HG03460 (cell line): ENCODE results near the gene CREB3L1.

Experiments used
- ATAC-seq: cut with Tn5 transposase; IDR thresholded peaks from one replicate; pipeline ENCODE4 v1.9.1; 2021; ENCODE audit not compliant: unreplicated experiment

Gene CREB3L1, protein sequence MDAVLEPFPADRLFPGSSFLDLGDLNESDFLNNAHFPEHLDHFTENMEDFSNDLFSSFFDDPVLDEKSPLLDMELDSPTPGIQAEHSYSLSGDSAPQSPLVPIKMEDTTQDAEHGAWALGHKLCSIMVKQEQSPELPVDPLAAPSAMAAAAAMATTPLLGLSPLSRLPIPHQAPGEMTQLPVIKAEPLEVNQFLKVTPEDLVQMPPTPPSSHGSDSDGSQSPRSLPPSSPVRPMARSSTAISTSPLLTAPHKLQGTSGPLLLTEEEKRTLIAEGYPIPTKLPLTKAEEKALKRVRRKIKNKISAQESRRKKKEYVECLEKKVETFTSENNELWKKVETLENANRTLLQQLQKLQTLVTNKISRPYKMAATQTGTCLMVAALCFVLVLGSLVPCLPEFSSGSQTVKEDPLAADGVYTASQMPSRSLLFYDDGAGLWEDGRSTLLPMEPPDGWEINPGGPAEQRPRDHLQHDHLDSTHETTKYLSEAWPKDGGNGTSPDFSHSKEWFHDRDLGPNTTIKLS

DNA sequence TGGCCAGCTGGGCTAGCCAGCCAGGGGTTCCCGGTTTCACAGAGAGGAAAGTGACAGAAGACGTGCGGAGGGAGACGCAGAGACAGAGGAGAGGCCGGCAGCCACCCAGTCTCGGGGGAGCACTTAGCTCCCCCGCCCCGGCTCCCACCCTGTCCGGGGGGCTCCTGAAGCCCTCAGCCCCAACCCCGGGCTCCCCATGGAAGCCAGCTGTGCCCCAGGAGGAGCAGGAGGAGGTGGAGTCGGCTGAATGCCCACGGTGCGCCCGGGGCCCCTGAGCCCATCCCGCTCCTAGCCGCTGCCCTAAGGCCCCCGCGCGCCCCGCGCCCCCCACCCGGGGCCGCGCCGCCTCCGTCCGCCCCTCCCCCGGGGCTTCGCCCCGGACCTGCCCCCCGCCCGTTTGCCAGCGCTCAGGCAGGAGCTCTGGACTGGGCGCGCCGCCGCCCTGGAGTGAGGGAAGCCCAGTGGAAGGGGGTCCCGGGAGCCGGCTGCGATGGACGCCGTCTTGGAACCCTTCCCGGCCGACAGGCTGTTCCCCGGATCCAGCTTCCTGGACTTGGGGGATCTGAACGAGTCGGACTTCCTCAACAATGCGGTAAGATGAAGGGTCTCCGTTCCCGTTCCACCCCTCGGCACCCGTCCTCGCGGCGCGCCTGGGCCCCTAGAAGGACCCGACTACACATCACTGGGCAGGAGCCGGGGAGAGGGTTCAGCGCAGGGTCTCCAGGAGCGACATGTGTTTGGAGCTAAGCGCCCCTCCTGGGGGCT lies at the start of gene CREB3L1:
CREB3L1 (plus strand) TSS at position 41 of the 765 bp plus-strand sequence; CDS start at position 491, 450 bp downstream.
- ATAC-seq, result no peak

DNA sequence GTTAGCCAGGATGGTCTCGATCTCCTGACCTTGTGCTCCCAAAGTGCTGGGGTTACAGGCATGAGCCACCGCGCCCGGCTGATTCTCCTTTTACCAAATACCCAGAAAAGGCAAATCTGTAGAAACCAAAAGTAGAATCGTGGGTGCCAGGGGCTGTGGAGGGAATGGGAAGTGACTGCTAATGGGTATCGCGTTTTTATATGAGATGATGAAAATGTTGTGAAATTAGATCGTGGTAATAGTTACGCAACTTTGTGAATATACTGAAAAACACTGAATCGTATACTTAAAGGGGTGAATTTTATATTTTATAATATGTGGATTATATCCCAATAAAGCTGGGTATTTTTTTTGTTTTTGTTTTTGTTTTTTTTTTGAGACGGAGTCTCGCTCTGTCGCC lies 48.2 kb upstream of the CREB3L1 start:
- no peak for ATAC-seq

DNA sequence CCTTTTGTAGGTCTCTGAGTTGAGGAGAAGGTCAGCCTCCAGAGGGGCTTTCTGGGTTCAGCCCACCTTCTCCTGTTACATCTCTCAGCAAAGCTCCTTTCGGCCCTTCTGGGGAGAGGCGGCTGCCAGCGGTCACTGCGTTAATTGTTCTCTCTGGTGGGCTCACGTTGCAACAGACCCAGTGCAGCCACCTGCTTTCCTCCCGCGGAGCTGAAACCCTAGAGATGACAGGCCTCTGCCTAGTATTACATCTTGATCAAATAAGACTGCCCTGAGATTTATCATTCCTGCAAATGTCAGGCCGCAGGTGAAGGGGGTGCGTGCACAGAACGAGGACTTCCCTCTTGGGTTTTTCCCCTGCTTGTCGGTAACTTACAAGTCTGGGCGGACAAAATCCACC lies 43.2 kb upstream of the CREB3L1 start:
- ATAC-seq, result no peak

DNA sequence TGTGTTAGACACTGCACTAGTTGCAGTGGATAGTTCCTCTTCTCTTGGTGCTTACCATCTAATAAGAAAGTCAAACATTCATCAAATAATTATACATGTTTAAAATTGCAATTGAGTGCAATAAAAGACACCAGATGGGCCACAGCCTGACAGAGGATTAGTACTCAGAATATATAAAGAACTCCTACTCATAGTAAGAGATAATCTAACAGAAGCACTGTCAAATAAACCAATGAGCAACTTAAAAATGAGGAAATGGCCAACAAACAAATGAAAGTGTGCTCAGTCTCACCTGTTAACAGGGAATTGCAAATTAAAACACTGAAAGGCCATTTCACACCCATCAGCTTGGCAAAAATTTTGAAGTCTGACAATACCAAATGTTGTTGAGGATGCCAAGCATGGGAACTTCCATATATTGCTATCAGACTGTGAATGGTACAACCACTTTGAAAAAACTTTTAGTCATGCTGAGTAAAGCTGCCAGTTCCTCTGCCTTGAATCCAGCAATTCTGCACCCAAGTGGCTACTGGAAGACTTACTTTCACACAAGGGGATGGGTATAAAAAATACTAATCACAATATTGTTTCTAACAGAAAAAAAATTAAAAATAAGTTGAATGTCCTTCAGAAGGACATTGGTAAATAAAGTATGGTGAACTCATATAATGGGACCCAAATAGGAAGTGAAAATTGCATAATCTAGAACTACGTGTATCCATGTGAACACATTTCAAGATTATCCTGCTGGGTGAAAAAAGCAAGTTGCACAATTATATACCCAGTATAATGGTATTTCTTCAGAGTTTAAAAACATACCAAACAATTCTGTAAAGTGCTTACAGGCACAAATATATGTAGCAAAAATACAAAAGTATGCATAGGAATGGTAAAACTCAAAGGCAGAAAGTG lies 41.4 kb upstream of the CREB3L1 start:
- no peak for ATAC-seq

DNA sequence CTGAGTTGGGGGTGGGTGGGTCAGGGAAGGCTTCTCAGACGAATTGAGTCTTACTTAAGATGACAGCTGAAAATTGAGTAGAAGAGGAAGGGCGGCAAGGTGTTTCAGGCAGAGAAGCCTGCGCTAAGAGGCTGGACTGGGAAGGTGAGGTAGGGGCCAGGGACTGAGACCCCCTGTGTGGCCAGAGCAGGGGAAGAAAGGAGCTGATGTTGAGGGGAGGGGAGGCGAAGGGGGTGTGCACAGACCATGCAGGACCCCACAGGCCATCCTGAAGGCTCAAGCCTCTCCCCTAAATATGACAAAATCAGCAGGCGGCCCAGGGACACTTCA lies 40.6 kb upstream of the CREB3L1 start:
- ATAC-seq, result no peak

DNA sequence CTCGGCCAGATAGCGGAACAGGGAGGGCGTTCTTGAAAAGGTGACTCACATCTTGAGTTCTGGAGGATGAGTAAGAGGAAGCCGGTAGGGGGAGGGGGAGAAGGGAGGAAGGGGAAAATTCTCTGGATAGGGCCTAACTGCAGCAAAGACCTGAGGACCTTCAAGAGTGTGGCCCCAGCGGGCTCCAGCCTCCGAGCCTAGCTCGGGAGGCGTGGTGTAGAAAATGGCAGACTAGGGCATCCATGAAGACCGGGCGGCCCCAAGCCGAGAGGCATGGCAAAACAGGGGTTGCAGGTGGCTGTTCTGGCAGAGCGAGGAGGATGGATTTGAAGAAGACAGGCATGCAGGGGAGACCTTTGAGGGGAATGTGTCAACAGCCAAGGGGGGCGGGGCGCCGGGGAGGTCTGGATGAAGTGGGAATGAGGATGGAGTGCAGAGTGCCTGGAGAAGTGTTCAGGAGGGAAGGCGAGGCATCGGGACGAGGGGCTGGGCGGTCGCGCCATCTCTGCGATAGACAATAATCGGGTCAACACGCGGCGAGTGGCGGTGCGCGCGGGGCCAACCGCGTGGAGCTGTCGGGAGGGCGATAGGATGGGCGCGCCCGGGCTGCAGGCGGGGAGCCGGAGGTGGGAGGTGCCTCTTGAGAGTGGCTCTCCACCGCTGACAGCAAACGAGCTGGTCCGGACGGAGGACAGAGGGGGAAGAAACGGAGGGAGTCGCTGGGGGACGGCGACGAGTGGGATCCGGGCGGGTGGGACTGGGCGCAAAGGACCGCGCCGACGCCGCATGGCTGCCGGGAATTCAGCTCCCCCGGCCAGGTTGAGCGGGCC lies 40.0 kb upstream of the CREB3L1 start:
- no peak for ATAC-seq

DNA sequence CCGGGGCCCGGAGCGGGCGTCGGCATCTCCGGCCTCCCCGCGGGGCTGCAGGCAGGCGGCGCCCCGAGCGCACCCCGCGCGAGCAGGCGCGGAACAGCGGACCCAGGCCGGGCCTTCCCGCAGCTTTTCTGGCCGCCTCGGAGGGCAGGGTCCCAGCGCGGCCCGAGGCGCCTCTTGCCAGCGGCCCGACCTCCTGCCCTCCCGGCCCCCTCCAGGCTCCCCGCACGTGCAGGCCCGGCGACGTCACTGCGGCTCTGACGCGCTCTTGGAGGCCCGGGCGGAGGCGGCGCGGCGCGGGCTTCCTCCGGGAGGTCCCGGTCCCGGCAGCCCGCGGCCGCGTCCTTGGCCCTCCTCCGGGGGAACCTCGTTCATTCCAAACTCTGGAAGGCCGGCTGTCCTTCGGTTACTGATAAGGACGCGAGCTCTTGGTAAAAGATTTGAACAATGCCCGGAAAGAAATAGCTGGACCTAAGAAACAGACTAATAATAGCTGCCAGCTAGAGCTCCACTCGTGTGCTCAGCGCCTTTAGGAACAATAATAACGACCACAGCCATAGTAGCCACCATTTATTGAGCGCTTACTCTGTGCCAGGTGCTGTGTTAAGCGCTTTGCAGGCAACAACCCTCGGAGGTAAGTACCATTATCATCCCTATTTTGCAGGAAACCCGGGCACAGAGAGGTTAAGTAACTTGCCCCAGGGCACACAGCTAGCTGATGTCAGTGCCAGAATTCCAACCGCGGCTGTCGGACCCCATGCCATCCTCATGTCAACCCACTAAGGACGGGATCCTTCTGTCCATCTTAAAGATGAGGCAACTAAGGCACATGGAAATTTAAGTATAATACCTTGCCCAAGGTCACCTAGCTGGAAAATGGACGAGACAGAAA lies 39.1 kb upstream of the CREB3L1 start:
- ATAC-seq, result no peak

DNA sequence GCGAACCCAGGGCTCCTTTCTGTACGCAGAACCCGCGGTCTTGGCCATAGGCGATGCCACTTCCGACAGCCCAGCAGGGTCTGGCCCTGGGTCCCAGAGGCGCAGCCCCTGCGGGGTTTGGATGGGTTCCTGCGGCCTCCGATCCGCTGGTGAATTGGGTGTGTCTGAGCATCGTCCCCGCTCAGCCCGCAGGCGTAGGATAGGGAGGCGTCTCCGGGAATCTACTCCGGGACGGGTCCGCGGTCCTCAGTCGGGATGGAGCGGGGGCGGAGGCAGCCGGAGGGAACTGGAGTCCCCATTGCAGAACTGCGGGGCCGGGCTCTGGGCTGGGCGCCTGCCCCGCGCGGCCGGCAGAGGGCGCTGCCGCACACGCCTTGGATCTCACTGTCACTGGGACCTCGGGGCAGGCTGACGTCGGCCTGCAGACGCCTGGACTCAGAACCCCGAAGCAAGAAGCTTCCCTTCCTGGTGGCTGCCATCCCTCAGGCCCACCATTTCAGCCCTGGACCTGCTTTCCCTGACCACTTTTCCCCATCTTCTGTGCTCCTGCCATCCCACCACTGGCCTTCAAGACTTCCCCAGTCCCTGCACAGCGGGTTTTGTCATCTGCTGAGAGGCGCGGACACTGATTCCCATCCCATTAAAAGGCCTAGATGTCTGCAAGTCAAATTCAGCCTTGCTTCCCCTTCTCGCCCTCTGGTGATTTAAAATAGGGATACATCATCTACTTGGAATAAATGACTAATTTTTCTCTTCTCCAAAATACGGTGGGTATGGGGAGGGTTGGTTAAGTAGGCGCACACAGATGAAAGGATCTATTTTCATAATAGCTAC lies 38.3 kb upstream of the CREB3L1 start:
- peak; percentile 68 for ATAC-seq

DNA sequence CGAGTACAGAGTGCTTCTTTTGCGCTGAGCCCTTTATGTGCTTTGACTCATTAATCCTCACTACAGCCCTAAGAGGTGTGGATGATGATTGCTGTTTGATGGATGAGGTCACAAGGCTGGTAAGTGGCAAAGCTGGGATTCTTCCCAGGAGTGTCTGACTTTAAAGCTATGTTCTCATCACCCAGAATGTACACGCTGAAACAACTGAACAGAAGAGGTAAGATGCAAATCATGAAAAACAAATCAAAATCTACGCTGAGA lies 37.7 kb upstream of the CREB3L1 start:
- no peak for ATAC-seq

DNA sequence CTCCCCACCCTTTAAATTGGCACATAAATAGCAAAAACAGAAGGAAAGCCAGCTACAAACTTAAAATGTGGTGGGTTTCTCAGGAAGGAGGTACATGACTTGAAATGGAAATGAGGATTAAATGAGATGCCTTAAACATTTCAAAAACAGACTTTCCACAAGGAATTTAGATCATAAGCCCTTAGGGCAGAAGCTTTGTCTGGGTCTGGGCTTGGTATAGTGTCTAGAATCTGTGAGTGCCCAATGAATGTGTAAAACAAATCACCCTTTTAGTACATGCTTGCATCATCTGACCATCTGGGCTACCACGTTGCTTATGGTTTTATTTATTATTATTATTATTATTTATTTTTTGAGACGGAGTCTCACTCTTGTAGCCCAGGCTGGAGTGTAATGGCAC lies 37.1 kb upstream of the CREB3L1 start:
- ATAC-seq, result no peak

DNA sequence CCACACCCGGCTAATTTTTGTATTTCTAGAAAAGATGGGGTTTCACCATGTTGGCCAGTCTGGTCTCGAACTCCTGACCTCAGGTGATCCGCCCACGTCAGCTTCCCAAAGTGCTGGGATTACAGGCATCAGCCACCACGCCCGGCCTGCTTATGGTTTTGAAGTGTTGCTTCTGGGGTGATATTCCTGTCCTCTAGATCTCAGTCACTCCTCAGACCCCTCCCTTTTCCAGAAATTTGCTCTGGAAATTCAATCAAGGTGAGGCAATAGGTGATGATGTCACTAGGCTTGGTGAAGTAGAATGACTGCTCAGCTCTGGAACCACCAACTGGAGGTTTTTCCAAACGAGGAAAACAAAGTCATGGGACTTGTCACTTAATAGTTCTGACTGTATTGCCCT lies 36.6 kb upstream of the CREB3L1 start:
- no peak for ATAC-seq

DNA sequence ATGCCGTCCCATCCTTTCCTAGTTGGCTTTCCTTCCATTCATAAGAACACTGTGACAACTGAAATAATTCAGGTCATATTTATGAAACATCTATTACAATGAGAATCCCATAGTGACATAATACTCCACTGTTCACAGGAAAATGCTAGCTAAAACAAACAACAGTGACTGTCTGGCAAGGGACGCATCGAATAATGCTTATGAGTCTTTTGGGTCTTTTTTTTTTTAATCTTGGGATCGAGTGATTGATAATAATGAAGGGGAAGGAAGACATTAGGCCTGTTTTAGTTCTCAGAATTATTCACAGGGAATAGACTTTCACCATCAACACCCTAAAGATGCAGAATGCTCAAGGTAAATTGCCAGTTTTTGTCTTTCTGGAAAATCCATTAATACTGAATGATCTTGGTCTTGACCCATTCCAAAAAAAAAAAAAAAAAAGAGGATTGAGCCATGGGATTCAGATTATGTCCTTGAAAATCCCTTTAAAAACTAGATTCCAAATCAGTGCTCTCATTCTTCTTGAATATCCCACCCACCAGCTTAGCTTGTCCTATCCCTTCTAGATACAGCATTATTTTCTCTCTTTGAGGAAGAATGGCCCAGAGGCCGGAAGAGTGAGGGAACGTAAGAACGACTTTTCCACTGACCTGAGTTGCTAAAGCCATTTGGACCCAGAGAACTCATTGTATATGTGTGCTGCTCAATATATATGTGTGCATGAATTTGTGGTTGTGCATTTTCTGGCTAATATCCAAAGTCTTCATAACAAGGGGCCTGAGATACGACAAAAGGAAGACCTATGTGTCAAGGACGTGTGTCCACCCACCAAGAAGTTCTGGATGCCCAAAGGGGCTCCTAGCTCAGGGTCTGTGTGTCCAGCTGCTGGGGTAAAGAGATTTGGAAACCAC lies 35.2 kb upstream of the CREB3L1 start:
- no peak for ATAC-seq

DNA sequence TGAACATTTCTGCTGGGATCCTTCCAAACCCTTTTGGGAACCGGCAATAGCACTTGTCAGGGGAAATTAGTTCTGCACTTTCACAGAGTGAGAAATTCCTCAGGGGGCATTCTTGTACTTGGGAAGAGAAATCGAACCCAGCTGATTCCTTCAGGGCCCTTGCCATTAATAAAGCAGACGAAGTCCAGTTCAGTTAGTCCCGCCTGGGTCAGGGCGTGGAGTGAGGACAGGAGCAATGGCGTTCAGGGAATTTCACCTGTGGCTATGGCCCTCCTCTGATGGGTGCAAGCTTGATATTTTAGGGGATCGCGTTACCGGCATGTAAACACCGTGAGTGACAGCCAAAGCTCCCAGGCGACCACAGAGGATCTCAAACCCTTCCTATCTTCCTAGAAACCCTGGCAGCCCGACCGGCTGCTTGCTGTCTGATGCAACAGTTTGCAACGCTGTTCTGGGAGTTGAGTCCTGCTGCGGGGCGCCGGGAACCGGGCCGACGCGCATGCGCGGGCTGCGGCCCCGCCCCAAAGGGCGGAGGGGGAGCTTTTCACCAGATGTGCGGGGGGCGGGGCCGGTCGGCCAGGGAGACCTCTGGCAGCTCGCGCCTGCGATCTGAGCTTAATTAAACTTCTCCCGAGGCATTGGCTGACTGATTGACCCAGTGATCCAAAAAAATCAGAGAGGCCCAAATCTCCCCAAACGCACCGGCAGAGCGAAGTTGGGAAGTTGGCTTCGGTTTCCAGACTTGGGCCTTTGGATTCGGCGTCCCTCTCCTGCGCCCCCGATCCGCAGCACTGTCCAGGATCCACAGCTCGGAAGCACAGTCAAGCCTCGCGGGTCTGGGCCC lies 34.3 kb upstream of the CREB3L1 start:
- peak; percentile 64 for ATAC-seq

DNA sequence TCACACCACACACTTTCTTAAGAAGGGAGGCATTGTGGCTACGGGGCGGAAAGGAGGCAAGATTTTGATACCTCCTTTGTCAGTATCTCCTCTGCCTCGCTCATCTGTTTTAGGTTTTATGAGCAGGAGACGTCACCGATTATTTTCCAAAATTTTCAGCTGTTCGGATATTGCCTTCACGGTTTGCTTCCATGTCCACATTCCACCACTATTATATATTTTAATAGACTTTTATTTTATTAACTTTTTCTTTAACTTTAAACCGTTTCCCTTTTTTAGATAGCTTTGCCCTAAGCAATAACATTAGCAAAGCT lies 33.7 kb upstream of the CREB3L1 start:
- no peak for ATAC-seq

DNA sequence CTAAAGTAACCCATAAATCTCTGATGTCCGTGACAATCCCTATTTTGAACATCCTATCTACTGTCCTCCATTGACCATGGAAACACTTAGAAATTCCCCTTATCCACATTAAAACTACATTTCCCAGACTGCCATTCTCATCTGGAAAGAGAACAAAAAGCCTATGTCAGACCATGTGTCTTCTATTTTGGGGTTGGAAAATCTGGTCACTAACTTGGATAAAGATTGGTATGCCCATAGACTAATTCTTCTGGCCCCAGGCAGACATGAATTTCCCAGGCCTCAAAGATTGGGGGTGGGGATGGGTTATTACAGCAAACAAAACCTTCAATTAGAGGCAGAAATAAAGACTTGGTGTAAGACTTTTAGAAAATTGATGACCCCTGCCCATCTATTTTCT lies 30.9 kb upstream of the CREB3L1 start:
- ATAC-seq, result no peak

DNA sequence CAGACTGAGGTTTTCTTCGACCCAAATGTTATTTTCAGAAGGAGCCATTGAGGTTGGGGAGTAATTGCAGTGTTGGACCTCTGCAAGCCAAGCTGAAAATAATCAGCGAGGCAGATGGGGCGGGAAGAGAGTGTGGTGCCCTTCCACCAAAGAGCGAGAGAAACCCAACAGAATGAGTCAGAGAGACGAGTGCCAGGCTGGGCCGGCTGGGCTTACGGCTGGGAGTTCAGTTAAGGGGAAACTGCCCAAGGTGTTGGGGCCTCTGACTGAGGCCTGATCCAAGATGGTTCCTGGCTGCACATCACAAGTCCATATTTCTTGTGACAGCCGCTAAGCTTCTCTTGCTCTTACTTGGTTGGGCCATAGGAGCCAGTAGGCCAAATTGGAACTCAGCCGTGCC lies 30.4 kb upstream of the CREB3L1 start:
- ATAC-seq, result no peak

DNA sequence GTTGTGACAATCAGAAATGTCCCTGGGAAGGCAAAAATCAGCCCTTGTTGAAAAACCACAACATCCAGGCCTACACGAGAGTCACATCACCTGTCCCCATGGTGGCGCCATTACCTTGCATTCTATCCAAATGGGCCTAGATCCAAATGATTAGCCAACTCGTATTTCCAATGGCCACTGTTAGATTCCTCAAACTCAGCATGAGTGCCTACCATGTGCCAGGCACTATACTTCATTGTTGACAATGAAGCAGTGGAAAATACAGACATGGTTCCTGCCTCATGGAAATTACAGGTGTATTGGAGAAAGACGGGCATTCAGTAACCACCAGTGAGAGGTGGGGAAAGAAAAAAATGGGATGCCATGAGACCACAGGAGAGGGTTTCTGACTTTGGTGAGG lies 29.8 kb upstream of the CREB3L1 start:
- ATAC-seq, result no peak
